H1 (cell line): Measurements from ENCODE around the gene KCNMA1.

Source experiments
- ATF2 ChIP-seq: IDR thresholded peaks from 2 replicates; pipeline ENCODE4 v1.6.1; 2012; ENCODE audit warnings: low read length, inconsistent platforms
- CHD1 ChIP-seq: IDR thresholded peaks from 2 replicates; pipeline ENCODE4 v1.6.1; 2012; ENCODE audit warnings: low read depth, low read length, improper control_type of control experiment
- CREB1 ChIP-seq: IDR thresholded peaks from 2 replicates; pipeline ENCODE4 v1.6.1; 2012; ENCODE audit warnings: inconsistent platforms
- CTCF ChIP-seq, 3 experiments: IDR thresholded peaks; 1 replicate in 2 of 3; 2 replicates in 1 of 3; pipeline versions ENCODE4 v1.5.1 to v1.6.1; 2011; ENCODE audit warnings: low read length in 3 of 3, mild to moderate bottlenecking in 3 of 3, inconsistent platforms in 2 of 3, low read depth in 1 of 3, moderate library complexity in 1 of 3; ENCODE audit not compliant: insufficient read depth in 1 of 3; ENCODE audit errors: control extremely low read depth in 1 of 3
- EP300 ChIP-seq, 2 experiments: IDR thresholded peaks; 1 replicate in 1 of 2; 2 replicates in 1 of 2; pipeline ENCODE4 v1.6.1; 2011 to 2012; ENCODE audit warnings: low read depth in 2 of 2, low read length in 2 of 2, mild to moderate bottlenecking in 2 of 2, borderline replicate concordance in 1 of 2, inconsistent platforms in 1 of 2, moderate library complexity in 1 of 2
- FOSL1 ChIP-seq: IDR thresholded peaks from 2 replicates; pipeline ENCODE4 v1.6.1; 2011; ENCODE audit warnings: mild to moderate bottlenecking, low read depth, low read length, moderate library complexity; ENCODE audit not compliant: insufficient read depth
- JUND ChIP-seq: IDR thresholded peaks from 2 replicates; pipeline ENCODE4 v1.6.1; 2011; ENCODE audit warnings: mild to moderate bottlenecking, improper control_type of control experiment, low read length
- POLR2A ChIP-seq, 2 experiments: IDR thresholded peaks; 1 replicate in 1 of 2; 2 replicates in 1 of 2; pipeline ENCODE4 v1.6.1; 2011; ENCODE audit warnings: low read depth in 2 of 2, low read length in 2 of 2, mild to moderate bottlenecking in 2 of 2; ENCODE audit errors: control extremely low read depth in 1 of 2
- POLR2AphosphoS5 ChIP-seq: IDR thresholded peaks from 2 replicates; pipeline ENCODE4 v1.6.1; 2011; ENCODE audit warnings: low read depth, low read length
- SAP30 ChIP-seq: fragments of 300-600 bp; sonication (generic); IDR thresholded peaks from 2 replicates; pipeline ENCODE4 v1.7.1; 2012; ENCODE audit warnings: low read length, moderate library complexity, mild to moderate bottlenecking, inconsistent platforms; ENCODE audit not compliant: insufficient read depth, insufficient replicate concordance
- SIN3A ChIP-seq, 2 experiments: IDR thresholded peaks in 1 of 2; conservative IDR thresholded peaks in 1 of 2; 2 replicates each; pipeline ENCODE4 v1.6.1; 2011 to 2012; ENCODE audit warnings: low read length in 2 of 2, improper control_type of control experiment in 1 of 2, low read depth in 1 of 2, mild to moderate bottlenecking in 1 of 2
- SIRT6 ChIP-seq: IDR thresholded peaks from one replicate; pipeline ENCODE4 v1.7.1; 2012; ENCODE audit warnings: low read length, inconsistent platforms
- SP1 ChIP-seq: IDR thresholded peaks from 2 replicates; pipeline ENCODE4 v1.6.1; 2011; ENCODE audit warnings: low read depth, low read length
- TCF12 ChIP-seq: IDR thresholded peaks from 2 replicates; pipeline ENCODE4 v1.6.1; 2011; ENCODE audit warnings: low read depth, mild to moderate bottlenecking, low read length

- no peak for TF ChIP-seq POLR2AphosphoS5
- no peak for TF ChIP-seq CTCF (IDR thresholded peaks at IDR 0.05; ENCODE audit: control extremely low read depth in 1 of 3, insufficient read depth in 1 of 3, low read depth in 1 of 3, low read length in 3 of 3)
- TF ChIP-seq ATF2: no peak
- no peak for TF ChIP-seq JUND
- no peak for TF ChIP-seq SAP30
- TF ChIP-seq EP300 (IDR thresholded peaks at IDR 0.05; ENCODE audit: borderline replicate concordance in 1 of 2, low read depth in 2 of 2, low read length in 2 of 2): no peak
- no peak for TF ChIP-seq CHD1
- no peak for TF ChIP-seq SIN3A (conservative IDR thresholded peaks at IDR 0.05 in 1 of 2, IDR thresholded peaks at IDR 0.05 in 1 of 2; ENCODE audit: low read depth in 1 of 2, low read length in 2 of 2)
- no peak for TF ChIP-seq TCF12
- TF ChIP-seq CREB1: no peak
- no peak for TF ChIP-seq SP1
- TF ChIP-seq POLR2A (IDR thresholded peaks at IDR 0.05; ENCODE audit: control extremely low read depth in 1 of 2, low read depth in 2 of 2, low read length in 2 of 2): no peak
- no peak for TF ChIP-seq FOSL1
- TF ChIP-seq SIRT6: no peak
Observed at GRCh38 chr10:77074104-77074624, 563.4 kb downstream of the KCNMA1 start.
